K562 treated with DMSO at 1 percent for 4 hours (cell line): ENCODE data around the gene BRDT. TPM values are rescaled to one million over a fixed set of nuclear protein-coding genes. Genes with fewer than 3 reads are reported as not detected.

Experiments
- total RNA-seq: library from RNA; unstranded; fragments of 300-600 nt; gene quantifications from 2 replicates; pipeline ENCODE4 v1.2.3, GENCODE V29; 2022; ENCODE audit not compliant: insufficient read depth

BRDT gene
- not detected in 2 replicates for total RNA-seq

DNA sequence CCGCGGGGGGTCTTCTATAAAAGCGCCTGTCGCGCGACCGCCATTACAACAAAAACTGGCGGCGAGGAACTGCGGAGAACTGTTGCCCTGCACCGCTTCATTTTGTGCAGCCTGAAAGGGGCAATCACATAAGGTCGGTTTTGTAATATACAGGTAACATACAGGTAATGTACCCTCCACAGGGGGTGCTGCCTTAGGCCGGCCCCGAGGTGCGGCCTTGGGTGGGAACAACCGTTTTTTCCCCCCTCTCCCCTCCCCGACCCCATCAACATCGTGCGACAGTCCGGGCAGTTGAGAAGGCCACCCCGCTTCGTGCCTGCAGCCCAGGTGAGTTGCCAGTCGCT is at the start of gene BRDT:
Gene BRDT, plus strand, starts transcription at position 46 of the 344 bp plus-strand sequence. CDS start 13,354 bp downstream, outside the sequence.

Other genes starting within 250 kb of the BRDT start
- gene TGFBR3, start 63.2 kb upstream of the BRDT start, total RNA-seq: 16.4 and 28.8 TPM in 2 replicates
- not detected in 2 replicates for gene EPHX4, start 80.6 kb downstream of the BRDT start, total RNA-seq
- not detected in 2 replicates for gene SETSIP, start 126.0 kb downstream of the BRDT start, total RNA-seq
- 0.75 and 2.2 TPM in 2 replicates for gene BTBD8, start 130.9 kb downstream of the BRDT start, total RNA-seq